Right kidney (tissue), 1 donor: Measurements from ENCODE around the gene IFI44L.
A peak's percentile ranks its signal among the peaks of the same experiment; 100 is the strongest.

Source experiments
- DNase-seq: peaks from one replicate; pipeline ENCODE4 v3.0.0-alpha.2; 2016

IFI44L gene

DNA sequence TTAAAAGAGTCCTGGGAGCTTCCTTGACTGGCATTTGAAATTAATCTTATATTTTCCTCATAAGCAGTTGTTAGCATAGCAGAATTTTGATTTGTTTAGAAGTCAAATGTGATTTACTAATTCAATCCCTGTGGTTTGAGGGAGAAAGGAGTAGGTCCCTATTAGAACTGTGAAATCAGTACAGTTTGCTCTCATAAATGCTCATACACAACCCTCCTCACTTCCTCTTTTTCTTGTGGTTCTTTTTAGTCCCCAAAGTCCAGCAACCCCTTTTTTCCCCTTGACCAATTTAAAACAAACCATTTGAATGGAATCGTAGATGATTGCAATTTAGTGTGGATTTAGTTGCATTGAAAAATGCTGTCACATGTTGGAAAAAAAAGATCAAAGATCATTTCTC is 20.2 kb downstream of the IFI44L start:
- DNase-seq, result no peak

DNA sequence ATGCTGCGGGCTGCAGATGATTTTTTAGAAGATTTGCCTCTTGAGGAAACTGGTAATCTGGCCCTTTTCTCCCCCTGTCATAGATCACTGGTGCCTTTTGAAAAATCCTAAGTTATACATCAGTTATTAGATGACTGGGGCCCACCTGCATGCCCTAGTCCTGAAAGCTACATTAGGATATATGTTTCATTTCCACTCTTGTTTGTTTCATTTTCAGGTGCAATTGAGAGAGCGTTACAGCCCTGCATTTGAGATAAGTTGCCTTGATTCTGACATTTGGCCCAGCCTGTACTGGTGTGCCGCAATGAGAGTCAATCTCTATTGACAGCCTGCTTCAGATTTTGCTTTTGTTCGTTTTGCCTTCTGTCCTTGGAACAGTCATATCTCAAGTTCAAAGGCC is 21.3 kb downstream of the IFI44L start:
- DNase-seq, result no peak

DNA sequence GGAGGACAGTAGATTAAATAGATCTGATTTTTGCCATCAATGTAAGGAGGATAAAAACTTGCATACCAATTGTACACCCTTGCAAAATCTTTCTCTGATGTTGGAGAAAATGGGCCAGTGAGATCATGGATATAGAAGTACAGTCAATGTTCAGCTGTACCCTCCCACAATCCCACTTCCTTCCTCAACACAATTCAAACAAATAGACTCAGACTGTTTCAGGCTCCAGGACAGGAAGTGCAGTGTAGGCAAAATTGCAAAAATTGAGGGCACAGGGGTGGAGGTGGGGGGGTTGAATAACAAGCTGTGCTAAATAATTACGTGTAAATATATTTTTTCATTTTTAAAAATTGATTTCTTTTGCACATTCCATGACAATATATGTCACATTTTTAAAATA is 25.5 kb downstream of the IFI44L start:
- DNase-seq, result no peak

DNA sequence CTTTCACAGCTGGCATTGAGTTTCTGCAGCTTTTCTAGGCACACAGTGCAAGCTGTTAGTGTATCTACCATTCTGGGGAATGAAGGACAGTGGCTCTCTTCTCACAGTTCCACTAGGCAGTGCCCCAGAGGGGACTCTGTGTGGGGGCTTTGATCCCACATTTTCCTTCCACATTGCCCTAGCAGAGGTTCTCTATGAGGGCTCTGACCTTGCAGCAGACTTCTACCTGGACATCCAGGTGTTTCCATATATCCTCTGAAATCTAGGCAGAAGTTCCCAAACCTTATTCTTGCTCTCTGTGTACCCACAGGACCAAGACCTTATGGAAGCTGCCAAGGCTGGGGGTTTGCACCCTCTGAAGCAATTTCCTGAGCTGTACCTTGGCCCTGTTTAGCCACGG is 27.0 kb downstream of the IFI44L start:
- no peak for DNase-seq

DNA sequence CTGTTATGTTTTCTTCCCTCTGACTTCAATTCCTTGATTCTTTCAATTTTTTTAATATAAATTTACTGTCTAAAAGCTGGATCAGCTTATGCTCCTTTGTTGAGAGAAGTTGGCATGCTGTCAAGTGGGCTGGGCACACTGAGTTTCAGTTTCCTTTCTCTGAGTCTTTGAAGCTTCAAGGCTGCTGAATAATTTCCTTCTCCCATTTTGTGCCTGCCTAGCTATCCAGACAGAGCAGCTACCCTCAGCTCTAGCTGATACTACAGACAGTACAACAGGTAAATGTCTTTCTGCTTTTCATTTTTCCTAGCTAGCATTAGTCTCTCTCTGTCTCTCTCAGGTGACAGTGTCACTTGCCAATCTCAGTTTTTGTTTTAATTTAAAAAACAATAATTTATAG is 29.4 kb downstream of the IFI44L start, which contains the start of gene IFI44:
IFI44 (plus strand) TSS at position 204 of the 400 bp plus-strand sequence. CDS start 365 bp downstream, outside the sequence.
- peak; percentile 9 for DNase-seq

DNA sequence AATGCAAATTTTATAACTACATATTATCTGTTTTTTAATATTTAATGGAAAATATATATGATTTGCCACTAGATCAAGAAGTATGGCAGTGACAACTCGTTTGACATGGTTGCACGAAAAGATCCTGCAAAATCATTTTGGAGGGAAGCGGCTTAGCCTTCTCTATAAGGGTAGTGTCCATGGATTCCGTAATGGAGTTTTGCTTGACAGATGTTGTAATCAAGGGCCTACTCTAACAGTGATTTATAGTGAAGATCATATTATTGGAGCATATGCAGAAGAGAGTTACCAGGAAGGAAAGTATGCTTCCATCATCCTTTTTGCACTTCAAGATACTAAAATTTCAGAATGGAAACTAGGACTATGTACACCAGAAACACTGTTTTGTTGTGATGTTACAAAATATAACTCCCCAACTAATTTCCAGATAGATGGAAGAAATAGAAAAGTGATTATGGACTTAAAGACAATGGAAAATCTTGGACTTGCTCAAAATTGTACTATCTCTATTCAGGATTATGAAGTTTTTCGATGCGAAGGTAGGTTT is 29.9 kb downstream of the IFI44L start:
- DNase-seq, result no peak

DNA sequence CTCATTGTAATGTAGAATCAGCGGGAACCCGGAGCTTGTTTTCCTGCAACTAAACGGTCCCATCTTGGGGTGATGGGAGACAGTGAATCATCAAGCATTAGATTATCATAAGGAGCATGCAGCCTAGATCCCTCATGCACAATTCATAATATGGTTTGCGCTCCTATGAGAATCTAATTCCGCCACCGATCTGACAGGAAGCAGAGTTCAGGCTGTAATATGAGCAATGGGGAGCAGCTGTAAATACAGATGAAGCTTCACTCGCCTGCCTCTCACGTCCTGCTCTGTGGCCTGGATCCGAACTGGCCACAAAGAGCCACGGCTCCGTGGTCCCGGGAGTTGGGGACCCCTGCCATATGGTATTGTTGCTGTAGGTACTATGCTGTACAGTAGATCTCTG is 31.0 kb downstream of the IFI44L start:
- DNase-seq, result no peak

DNA sequence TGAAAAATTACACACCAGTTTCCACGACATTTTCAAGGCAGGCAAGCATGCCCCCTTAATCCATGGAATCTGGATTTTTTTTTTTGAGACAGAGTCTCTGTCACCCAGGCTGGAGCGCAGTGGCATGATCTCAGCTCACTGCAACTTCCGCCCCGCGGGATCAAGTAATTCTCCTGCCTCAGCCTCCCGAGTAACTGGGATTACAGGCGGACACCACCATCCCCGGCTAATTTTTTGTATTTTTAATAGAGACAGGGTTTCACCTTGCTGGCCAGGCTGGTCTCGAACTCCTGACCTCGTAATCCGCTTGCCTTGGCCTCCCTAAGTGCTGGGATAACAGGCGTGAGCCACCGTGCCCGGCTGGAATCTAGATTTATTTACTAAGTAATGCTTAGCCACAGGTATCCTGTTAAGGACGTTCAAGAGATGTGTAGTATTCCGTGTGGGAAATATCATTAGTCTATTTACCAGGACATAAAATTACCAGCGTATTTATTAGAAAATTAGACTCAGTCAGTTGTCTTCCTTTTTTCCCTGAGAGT is 31.8 kb downstream of the IFI44L start:
- DNase-seq, result no peak

DNA sequence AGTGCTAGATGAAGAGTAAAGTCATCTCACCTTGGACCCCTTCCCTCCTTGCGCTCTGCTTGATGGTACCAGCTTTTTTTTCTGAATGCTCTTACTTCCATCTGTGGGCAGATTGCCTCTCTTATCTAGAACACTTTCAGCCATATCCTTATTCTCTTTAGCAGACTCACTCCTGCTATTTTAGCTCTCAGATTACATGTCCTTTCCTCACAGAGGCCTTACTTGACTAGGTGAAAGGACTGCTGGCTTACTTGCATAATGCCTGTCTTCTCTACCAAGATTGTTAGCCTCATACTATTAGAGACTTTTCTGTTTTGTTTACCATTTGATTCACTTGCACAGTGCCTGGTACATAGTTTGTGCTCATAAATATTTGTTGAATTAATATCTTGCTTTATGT is 38.7 kb downstream of the IFI44L start:
- no peak for DNase-seq

DNA sequence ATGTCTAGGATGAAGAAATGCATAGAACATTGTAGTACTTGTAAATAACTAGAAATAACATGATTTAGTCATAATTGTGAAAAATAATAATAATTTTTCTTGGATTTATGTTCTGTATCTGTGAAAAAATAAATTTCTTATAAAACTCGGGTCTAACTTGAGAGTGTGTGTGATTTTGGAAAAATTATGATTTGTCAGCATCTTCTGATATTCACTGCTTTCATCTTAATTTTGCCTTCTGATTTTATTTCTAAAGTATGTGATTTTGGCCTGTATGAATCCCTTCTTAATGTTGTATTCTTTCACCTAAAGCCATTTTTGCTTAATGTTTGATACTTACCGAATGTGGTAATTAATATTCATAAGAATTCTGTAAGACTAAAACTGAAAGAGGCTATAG is 43.7 kb downstream of the IFI44L start:
- DNase-seq, result no peak

DNA sequence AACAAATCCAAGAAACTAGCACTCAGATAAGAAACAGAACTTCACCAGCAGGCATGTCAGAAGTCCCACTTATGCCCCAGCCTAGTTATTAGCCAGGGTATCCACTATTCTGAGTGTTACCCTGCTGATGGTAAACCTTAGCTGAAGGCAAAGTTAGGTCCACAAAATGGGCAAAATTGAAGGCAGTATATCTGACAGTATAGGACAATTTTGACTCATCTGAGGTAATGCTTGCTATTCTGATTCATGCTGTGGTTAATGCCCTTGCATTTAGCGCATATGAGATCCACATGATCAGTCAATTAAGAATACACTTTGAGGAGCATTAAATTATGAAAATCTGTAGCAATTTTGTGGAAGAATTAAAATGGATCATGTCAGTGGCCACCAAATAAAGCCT is 44.5 kb downstream of the IFI44L start:
- no peak for DNase-seq

DNA sequence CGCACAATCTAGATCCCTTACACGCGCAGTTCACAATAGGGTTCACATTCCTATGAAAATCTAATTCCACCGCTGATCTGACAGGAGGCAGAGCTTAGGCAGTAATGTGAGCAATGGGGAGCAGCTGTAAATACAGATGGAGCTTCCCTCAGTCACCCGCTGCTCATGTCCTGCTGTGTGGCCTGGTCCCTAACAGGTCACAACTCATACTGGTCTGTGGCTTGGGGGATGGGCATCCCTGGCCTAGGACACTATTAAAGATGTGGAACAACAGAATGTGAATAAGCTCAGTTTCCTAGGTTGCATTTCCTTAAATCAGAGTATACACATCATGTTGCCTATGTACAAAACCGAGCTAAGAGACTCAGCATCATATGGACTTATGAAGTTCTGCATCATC is 45.6 kb downstream of the IFI44L start:
- DNase-seq, result no peak

DNA sequence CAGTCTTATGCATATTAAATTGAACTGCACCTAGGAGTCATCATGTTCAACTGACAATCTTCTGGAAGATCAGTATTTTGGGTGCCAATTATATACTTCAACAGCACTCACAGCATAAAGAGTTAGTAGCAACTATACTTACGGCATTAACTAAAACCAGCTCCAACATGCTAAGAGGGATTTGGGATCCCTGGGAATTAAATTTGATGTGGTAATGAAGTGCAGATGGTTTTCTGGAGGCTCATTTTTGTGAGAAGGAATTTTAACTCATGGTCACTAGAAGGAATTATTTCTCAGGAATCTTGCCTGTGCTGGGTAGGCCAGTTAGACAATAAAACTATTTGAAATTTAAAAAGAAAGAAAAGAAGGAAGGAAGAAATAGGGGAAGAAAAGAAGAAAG is 47.7 kb downstream of the IFI44L start:
- no peak for DNase-seq

DNA sequence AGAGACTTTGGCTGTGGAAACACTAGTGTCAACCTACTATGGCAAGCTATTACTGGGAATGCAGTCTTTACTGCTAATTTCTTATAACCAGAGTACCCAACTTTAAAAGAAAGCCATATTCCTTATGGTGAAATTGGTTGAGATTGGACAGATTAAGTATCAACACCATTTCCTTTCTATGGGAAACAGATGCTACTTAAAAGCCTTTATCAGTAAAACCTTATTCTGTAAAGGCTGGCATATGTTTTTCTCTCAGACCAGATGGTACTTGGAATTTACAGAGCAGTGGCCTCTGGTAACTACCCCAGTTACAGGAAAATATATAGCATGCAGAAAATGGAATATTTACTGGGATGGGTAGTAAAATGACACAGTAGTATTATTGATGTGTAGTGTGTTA is 48.2 kb downstream of the IFI44L start:
- DNase-seq, result no peak

DNA sequence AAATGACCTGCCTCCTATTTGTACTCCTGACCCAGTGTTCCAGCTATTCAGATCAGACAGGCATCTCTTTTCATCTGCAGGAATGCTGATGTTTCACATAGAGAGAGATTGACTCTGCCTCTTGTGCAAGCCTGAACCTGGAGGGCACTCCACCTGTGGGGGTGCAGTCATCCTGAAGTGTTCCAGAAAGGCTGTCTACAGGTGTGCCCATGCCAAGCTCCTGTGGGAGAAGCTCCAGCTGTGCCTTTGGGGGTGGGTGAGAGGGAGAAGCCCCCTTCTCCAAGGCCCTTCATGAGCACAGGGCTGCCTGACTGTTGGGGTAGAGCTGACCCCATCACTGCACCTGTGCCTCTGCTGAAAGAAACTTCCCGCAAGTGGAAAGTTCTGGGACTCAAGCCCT is 52.2 kb downstream of the IFI44L start:
- no peak for DNase-seq

DNA sequence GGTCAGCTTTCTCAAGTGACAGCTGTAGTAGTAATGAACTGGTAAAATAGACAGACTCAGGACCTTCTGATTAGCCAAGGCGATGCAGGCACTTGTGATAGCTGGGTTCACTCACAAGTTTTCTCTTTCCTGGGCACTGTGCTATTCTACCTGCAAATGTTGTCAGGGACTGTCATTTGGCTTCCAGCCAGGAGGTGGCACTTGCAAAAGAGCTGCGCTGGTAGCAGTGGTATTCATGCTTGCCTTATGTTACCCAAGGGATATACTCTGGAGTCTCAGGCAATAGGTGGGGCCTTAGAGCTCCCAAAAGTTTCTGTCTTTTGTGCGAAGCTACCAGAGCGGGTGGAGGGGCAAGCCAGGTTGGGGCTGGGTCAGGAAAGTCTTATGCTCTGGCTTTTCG is 52.9 kb downstream of the IFI44L start:
- no peak for DNase-seq

DNA sequence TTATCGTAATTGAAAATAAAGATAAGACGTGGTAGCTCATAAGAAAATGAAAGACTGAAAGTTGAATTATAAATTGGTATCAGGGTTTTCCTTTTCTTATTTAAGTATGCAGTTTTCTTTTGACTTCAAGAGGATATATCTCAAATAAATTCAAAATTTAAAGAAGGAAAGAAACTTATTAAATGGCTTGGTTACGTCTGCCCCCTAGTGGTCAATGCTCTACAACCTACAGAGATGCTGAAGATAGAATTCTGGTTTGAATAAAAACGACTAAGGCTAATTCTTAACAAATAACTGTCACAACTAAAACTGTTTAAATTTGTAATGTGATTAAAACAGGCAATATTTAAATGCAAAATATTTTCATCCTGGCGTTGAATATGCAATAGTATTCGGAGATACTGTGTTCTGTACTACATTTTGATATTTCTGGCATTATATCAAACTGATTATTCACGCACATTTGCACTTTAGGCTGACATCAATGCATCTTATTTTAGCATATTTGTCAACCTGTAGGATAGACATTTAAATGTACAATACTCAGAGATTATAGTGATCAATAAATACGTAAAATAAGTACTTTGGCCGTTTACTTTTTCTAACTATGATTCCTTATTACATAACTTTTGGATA is 56.2 kb downstream of the IFI44L start:
- no peak for DNase-seq

DNA sequence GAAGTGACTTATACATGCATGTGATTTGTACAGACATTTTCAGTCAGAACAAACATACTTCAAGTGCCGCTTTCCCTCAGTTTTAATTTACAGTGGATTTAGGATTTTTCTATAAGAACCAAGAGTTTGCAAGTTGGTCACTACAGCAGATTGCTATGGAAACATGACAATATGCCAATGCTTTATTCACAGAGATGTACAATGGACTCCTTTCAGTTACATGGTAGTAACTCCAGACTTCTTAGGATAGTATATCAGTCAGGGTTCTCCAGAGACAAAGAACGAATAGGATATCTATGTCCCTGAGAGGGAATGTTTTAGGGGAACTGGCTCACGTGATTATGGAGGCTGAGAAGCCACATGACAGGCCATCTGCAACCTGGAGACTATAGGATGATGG is 56.7 kb downstream of the IFI44L start:
- no peak for DNase-seq

DNA sequence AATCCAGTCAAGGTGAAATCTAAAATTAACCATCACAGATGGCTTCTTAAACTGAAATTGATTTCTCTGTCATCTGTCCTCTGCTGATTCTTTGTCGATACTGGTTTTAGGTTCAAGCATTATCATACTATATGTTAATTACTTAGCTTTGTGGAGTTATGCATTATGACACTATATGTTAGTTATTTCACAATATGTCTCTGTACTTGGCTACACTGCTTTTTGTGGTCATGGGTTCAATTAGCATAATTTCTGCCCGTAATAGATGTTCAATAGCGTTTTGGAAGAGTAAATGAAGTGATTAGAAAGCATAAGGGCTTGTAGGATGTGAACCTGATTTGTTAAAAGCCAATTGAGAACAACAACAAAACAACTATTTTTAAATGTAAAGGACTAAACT is 57.5 kb downstream of the IFI44L start:
- DNase-seq, result no peak

DNA sequence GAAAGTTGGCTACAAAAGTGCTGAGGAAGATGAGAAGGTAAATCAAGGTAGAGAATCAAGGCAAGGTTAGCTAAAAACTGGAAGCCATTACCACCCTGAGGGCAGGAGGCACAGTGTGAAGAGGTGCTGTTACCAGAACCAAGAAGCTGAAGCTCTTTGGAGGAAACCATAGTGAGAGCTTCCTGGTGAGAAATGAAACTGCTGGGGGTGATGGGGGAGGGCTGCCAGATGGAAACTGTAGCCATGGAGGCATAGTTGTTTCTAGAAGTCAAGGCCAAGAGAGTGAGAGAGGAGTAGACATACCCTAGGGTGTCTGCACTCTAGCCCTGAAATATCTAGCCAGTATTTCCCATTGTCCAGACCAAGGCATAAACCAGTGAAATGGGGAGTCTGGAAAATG is 58.1 kb downstream of the IFI44L start:
- no peak for DNase-seq

DNA sequence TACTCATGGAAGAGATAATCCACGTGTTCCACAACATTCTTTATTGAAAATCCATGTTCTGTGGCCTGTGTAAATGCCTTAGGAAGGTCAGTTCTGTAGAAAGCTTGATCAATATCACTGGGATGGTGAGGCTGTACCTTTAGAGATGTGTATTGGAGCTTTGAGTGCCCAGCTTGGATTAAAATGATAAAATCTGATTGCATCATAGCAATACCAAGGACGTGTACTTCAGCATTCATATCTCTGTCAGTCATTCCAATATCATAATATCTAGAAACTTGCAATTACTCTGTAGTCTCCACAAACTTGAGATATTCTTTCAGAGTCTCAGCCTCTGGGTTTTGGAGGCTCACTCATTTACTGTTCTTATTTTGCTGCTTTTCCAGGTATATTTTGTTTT is 61.0 kb downstream of the IFI44L start:
- DNase-seq, result no peak

DNA sequence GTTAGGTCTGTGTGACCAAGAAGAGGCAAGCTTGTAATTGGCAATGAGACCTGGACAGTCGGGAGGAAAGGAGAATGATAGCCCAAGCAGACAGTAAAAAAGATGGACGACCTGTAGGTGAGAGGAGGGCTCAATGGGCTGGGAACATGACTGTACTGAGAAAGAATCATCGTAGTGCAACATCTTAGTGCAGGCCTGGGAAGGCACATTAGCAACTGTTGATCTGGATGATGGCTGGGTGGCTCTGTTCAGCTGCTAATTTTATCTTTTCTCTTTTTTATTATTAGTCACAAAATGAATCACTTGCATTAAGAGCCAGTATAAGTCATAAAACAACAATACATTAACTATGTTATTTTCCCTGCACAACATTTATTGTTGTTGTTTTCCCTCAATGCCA is 62.2 kb downstream of the IFI44L start:
- no peak for DNase-seq

DNA sequence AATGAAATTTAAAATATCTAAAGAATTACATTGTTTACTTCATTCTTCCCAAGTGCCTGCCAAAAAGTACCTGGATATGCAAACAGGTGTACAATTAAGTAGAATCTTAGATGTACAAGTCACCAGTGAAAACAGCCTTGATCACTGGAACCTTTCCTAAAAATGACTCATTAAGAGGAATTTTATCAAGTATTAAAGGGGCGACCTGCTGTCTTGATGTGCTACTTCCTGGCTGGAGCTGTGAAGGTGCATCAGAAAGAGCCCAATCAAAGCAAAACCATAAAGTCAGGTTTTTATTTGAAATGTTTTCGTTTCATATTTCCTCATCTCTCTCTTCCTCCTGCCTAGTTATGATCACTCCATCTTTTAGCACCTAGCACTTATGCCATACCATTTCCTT is 62.8 kb downstream of the IFI44L start:
- DNase-seq, result no peak

DNA sequence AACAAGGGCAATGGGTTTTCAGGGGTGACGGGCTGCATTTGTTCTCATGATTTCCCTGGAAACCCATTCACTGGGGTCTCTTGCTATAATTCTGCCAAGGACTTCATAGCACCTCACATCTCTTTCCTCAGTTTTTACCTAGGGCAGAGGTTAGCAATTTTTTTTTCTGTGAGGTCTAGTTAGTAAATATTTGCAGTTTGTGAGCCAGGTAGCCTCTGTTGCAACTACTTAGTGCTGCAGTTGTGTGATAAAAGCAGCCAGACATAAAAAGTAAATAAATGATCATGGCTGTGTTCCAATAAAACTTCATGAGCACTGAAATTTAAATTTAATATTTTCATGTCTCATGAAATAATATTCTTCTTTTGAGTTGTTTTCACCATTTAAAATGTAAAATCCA is 67.1 kb downstream of the IFI44L start:
- DNase-seq, result no peak

DNA sequence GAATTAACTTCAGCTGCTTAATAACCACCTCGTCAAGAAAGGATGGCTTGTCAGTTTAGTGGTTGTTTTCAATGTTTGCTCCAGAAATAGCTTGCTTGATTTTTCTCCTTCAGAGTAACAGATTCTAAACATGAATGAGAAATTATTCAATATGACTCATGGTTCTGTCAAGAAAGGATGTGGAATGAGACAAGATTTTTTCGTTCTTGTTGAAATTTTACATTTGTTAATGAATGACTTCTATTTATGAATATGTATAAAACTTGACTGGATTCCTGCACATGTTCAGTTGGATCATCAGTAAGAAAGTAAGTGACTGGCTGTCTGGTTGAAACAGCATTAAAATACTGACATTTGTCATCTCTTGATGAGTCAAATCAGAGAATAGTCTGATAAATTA is 67.7 kb downstream of the IFI44L start:
- no peak for DNase-seq
